GM12801 (cell line): ENCODE measurements around the gene UMODL1.

Experiments used
- TF ChIP-seq, protein P1 (sequence below): IDR thresholded peaks from one replicate; pipeline ENCODE4 v1.5.1; 2011; ENCODE audit warnings: control low read depth; ENCODE audit not compliant: insufficient read length; ENCODE audit errors: extremely low read depth

Gene UMODL1

DNA sequence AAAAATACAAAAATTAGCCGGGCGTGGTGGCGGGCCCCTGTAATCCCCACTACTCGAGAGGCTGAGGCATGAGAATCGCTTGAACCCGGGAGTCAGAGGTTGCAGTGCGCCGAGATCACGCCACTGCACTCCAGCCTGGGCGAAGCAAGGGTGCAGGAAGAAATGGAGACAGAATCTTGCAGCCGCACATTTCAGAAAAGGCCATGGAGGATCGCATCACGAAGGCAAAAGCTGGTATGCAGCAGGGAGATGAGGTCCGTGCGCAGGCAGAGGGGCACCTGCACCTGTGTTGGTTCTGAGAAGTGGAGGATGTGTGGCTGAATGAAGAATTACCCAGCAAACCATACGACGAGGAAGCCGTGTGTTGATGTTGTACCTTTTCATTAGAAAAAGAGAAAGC lies 94.8 kb downstream of the UMODL1 start:
- TF ChIP-seq, protein P1, sequence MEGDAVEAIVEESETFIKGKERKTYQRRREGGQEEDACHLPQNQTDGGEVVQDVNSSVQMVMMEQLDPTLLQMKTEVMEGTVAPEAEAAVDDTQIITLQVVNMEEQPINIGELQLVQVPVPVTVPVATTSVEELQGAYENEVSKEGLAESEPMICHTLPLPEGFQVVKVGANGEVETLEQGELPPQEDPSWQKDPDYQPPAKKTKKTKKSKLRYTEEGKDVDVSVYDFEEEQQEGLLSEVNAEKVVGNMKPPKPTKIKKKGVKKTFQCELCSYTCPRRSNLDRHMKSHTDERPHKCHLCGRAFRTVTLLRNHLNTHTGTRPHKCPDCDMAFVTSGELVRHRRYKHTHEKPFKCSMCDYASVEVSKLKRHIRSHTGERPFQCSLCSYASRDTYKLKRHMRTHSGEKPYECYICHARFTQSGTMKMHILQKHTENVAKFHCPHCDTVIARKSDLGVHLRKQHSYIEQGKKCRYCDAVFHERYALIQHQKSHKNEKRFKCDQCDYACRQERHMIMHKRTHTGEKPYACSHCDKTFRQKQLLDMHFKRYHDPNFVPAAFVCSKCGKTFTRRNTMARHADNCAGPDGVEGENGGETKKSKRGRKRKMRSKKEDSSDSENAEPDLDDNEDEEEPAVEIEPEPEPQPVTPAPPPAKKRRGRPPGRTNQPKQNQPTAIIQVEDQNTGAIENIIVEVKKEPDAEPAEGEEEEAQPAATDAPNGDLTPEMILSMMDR: no peak

DNA sequence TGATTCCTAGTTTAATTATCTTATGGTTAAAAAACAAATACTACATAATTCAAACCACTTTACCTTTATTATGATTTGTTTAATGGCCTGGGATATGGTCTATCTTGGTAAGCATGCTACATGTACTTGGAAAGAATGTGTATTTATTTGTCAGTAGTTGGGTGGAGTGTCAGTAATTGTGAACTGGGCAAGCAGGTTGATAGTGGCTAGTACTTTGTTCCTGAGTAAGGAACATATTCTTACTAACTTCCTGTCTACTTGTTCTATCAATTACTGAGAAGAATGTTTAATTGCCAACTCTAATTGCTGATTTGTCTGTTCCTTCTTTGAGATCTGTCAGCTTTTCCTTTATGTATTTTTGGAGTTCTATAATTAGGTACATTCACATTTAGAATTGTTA lies 98.6 kb downstream of the UMODL1 start:
- TF ChIP-seq, protein P1: no peak

DNA sequence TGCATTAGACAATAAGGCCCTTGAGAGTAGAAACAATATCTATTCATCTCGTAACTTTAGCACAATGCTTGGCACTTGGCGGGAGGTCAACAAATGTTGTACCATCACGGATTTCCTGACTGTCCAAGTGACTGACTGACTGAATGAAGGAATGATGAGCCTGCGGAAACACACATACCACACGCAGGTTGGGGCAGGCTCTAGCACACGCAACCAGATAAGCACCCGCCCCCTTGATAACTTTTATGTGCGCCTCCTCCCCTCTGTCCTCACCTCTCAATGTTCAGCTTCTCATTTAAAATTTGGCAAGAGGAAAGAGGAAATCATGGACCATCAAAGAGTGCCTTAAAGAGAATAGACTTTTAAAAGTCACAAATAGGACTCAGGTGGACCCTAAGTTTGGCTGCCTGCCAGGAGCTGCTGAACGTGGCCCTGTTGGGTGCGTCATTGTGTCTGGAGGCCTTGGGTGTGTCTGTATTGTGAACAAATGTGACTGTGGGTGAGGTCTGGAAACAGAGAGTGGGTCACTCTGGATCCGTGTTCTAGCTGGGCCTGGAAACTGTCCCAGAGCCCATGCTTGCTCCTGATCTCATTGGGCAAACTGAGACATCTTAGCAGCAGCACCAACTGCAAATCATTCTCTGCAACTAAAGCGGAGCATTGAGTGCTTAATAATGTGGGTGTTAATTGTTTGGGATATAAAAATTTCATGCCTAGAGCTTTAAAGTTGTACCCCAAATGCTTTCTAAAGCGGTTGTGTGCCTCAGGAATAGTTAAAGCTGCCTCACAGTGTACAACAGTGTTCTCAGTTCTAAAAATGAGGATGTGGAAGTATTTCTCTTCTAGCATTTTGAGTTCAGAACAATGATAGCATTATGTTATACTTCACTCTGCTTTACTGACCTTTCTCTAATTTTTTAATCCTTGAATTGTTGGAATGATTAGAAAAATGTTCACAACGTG lies 100.3 kb downstream of the UMODL1 start:
- TF ChIP-seq, protein P1: no peak

DNA sequence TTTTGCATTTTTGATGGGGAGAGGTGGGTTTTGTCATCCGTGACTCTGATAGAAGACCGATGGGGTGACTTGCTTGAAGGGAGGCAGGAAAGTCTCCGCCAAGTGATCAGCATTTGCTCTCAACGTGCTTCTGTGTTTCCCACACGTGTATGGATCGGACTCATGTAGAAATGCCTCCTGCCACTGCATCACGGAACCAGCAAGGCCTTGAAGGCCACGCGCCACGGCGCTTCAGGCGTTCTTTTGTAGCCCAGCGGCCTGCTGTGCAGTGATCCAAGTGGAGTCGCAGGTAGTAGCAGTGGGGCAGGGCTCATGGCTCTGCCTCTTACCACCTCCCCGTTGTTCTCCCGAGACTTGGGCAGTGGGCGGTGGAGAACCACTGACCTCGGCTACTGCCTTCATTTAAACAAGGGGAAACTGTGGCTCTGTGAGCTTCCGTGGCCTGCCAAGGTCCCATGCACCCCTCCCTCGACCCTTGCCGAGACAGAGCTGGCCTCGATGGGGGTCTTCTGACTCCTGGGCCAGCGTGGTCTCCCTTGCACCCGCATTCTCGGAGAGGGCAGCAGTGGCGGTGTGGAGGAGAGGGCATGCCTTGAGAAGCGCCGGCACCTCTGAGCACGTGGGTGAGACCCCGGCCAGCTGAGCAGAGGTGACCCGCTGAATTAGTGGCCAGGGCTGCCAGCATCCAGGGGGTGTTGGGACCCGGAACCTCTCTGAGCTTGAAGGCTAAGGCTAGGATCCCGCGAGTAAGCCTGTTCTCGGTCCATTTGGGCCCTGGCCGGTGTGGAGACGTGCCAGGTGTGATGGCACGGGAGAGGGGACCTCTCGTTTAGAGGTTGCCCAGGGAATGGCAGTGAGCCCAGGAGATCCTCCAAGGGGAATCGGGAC lies 101.7 kb downstream of the UMODL1 start:
- TF ChIP-seq, protein P1: no peak

DNA sequence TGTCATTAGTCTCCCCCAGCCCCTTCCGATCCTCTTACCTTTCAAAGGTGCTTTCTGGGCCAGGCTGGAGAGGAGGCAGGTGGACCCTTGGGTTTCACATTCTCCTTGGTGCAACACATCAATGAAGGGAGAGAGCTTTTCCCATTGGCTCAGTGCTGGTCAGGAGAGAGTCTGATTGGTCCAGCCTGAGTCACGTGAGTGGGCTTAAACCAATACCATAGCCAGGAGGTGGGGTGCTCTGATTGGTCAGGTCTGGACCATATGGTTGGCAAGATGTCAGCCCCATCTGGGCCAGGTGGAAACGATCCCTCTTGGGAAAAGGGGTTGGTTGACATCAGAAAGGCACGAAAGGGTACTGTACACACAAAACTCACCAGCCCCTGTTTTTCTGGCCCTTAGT lies 103.1 kb downstream of the UMODL1 start:
- TF ChIP-seq, protein P1: no peak

DNA sequence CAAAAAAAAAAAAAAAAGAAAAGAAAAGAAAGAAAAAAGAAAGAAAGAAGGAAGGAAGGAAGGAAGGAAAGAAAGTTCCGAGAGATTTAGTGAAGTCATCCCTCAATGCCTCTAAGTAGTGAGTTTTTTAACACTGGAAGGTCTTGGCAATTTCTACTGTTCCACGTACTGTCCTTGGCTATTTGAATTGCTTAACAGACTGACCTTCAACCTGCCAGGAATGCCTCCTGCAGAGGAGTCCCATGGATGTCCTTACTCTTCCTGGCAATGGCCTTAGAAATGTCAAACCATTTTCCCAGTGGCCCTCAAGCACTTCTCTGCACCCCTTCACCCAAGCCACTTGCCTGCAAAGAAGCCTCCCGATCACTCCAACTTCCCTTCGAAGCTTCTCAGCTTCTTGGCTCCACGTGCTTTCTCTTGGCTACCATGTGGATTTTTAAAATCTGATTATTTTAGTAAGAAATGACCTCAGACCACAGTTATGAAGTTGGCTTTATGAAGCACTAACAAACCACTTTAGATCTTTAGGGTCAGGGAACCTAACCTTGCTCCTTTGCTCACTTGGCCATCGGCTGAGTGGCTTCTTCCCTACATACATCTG lies 104.1 kb downstream of the UMODL1 start:
- TF ChIP-seq, protein P1: no peak

DNA sequence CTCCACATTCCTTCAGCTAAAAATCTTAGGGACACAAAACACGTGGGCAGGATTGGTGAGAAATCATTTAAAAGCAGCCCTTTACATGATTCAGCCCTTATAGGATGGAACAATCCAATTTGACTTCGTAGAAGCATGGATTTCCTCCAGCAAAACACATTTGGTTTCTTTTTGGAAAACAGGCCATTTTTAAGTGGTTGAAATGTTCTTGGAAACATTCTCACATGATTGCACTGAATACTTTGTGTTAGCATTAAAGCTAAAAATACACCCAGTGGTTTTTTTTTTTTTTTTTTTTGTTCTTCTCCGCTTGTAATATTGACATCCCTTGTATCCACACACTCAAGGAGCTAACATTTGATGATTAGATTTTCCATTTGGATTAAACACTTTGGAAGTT lies 105.7 kb downstream of the UMODL1 start:
- TF ChIP-seq, protein P1: no peak
